Muscle layer of colon (tissue), 2 donors: ENCODE results near the gene CADPS2.
"Not testable (repeated sequence)": the region's sequence is repeated elsewhere in the genome, so short reads cannot be mapped to it uniquely, and the experiment has no call there.

Experiments used
- H3K27ac ChIP-seq: one replicate; pipeline ENCODE4 v1.7.0; 2013; ENCODE audit warnings: low read depth, mild to moderate bottlenecking, low read length, moderate library complexity
- H3K27me3 ChIP-seq, 2 donors: one replicate each; pipeline ENCODE4 v1.7.0; 2013; ENCODE audit warnings: low read length in 2 of 2, mild to moderate bottlenecking in 2 of 2; ENCODE audit not compliant: insufficient read depth in 2 of 2, control insufficient read depth in 1 of 2
- H3K36me3 ChIP-seq: one replicate; pipeline ENCODE4 v1.7.0; 2013; ENCODE audit warnings: mild to moderate bottlenecking, low read length; ENCODE audit not compliant: insufficient read depth
- H3K4me1 ChIP-seq: one replicate; pipeline ENCODE4 v1.7.0; 2013; ENCODE audit warnings: mild to moderate bottlenecking, low read length; ENCODE audit not compliant: insufficient read depth
- H3K4me3 ChIP-seq, 2 donors: one replicate each; pipeline ENCODE4 v1.7.0; 2013; ENCODE audit warnings: low read length in 2 of 2, low read depth in 1 of 2, mild to moderate bottlenecking in 1 of 2, moderate library complexity in 1 of 2
- H3K9ac ChIP-seq: one replicate; pipeline ENCODE4 v1.7.0; 2013; ENCODE audit warnings: low read length
- H3K9me3 ChIP-seq: one replicate; pipeline ENCODE4 v1.7.0; 2013; ENCODE audit warnings: mild to moderate bottlenecking, low read length
- donor health status: abdominal sarcoma.
- donor health status: Adenocarcinoma of cecum.

CADPS2 gene

DNA sequence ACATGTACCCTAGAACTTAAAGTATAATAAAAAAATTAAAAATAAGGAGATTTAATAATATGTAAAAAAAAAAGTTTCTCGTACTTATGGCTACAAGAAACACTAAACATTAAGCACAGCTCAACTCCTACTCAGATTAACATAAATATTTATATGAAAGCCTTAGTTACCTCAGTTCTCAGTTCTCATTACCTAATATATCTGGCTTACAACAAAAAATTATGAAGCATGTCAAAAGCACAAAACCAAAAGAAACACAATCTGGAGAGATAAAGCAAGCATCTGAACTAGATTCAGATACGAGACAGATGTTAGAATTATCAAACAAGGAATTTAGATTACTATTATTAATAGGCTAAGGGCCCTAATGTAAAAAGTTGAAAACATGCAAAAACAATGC lies 227.4 kb downstream of the CADPS2 start:
- H3K4me3 ChIP-seq = no peak overlapping the region
- no peaks in the 10 kb centered on the region for H3K36me3 ChIP-seq
- H3K4me1 ChIP-seq = no peaks in the 10 kb centered on the region

DNA sequence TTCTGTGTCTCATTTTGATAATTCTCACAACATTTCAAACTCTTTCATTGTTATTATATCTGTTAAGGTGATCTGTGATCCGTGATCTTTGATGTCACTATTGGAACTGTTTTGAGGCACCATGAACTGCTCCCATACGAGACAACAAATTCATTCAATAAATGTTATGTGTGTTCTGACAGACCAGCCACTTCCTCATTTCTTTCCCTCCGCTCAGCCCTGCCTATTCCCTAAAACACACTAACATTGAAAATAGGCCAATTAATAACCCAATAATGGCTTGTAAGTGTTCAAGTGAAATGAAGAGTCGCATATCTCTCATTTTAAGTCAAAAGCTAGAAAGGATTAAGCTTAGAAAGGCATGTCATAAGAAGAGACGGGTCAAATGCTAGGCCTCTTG lies 232.6 kb downstream of the CADPS2 start:
- Histone ChIP-seq H3K4me3 (no peak overlapping the region), H3K9me3 (no peaks in the 10 kb centered on the region), H3K9ac (no peak overlapping the region), H3K4me1 (no peaks in the 10 kb centered on the region), H3K36me3 (no peaks in the 10 kb centered on the region), H3K27me3 (no peaks in the 10 kb centered on the region), H3K27ac (no peak overlapping the region)

More for the DNA sequence above, 227.4 kb downstream of the CADPS2 start:
- Histone ChIP-seq H3K9ac (no peak overlapping the region), H3K27me3 (no peaks in the 10 kb centered on the region), H3K9me3 (no peaks in the 10 kb centered on the region), H3K27ac (no peak overlapping the region)

DNA sequence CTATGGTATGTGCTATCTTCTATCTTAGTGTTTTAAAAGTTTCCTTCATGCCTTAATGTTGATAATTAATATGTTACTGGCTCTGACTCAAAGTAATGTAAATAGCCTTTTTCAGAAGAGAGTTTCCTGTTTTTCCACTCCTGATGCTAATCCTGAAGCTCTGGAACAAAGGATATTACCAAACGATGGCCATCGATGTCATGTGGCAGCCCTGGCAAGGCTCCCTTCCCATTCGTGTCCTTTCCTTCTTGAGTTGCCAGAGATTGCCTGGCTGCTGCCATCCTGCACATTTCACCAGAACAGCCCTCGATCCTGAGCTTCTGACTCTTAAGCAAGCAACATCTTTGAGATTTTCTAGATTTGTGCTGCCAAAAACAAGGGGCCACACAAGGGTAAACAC lies 233.4 kb downstream of the CADPS2 start:
- Histone ChIP-seq H3K4me1 (no peaks in the 10 kb centered on the region), H3K9me3 (no peaks in the 10 kb centered on the region), H3K36me3 (no peaks in the 10 kb centered on the region), H3K27ac (no peak overlapping the region), H3K4me3 (no peak overlapping the region), H3K27me3 (no peaks in the 10 kb centered on the region), H3K9ac (no peak overlapping the region)

DNA sequence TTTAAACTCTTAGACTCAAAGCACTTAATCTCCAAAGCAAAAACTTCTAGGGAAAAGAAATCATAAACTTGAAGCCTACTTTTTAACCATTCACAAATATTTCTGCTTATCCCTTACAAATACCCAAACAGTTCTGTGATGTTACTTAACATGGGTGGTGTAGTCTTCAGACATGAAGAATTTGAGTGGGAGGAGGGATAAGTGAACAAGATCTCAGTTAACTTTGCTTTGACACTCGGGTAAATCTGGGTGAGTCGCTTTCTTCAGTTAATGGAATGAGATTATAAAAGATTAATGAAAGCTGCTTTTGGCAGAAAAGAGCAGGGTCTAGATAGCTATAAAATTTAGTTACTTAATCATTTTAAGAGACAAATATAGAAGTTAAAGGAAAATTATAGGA lies 234.8 kb downstream of the CADPS2 start:
- no peaks in the 10 kb centered on the region for H3K4me1 ChIP-seq
- H3K27ac ChIP-seq = no peak overlapping the region
- H3K9ac ChIP-seq = no peak overlapping the region
- H3K27me3 ChIP-seq = no peaks in the 10 kb centered on the region
- H3K36me3 ChIP-seq = no peaks in the 10 kb centered on the region
- no peak overlapping the region for H3K4me3 ChIP-seq
- no peaks in the 10 kb centered on the region for H3K9me3 ChIP-seq

DNA sequence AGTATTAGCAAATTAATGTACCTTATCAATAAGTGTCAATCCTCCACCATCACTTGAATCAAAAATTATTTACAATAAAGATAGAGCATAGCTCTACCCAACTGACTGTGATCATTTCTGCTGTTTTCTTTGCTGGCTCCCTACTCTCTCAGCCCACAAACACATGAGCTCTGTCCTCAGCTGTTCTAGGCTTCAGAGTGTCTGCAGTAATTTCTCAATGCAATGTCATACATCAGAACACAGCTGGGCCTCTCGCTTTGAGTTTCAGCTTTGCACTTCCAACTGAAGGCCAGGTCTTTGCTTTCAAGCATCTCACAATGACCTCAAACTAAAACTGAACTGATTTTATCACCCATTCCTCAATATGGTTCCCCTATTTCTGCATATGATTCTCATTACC lies 243.0 kb downstream of the CADPS2 start:
- no peak overlapping the region for H3K4me3 ChIP-seq
- no peaks in the 10 kb centered on the region for H3K9me3 ChIP-seq
- H3K27ac ChIP-seq = no peak overlapping the region
- no peaks in the 10 kb centered on the region for H3K36me3 ChIP-seq
- no peaks in the 10 kb centered on the region for H3K4me1 ChIP-seq
- H3K27me3 ChIP-seq = no peaks in the 10 kb centered on the region
- H3K9ac ChIP-seq = no peak overlapping the region

DNA sequence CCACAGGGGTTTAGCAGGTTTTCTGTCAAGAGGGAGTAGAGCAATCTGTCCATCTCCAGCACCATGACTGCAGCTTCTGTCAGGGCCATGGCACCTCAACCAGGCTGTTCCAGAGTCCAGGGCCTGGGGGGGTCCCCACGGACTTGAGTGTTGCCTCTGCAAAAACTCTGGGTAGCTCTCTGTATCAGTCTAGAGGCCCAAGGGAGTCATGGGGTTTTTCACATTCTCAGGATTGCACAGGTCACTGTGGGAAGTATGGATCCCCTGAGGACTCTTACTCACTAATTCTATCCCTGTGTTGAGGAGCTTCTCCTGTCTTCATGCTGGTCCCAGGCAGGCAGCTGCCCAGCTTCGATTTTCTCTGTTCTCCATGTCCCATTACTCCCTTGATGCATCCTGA lies 247.8 kb downstream of the CADPS2 start:
- no peak overlapping the region for H3K27ac ChIP-seq

DNA sequence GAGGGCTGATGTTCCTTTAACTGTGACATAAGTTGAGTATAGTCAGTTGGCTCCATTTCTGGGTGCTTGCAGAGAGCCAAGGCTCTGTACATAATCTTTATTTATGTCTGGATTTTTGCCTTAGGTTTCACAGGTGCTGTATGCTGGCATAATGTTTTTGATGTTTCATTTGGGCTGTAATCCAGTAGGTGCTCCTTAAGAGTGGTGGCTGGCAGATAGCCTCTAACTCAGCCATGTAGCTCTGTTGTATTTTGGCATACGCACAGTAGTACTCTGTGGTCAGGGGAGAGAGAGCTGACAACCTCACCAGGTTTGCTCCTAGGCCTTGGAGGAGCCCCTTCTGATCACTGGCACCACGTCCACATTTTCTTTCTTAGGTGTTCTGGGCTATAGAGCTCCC lies 248.5 kb downstream of the CADPS2 start:
- Histone ChIP-seq H3K4me3 (no peak overlapping the region), H3K27me3 (no peaks in the 10 kb centered on the region), H3K9ac (no peak overlapping the region), H3K27ac (no peak overlapping the region), H3K9me3 (no peaks in the 10 kb centered on the region), H3K36me3 (no peaks in the 10 kb centered on the region), H3K4me1 (no peaks in the 10 kb centered on the region)

More for the DNA sequence above, 247.8 kb downstream of the CADPS2 start:
- Histone ChIP-seq H3K4me3 (no peak overlapping the region), H3K9ac (no peak overlapping the region), H3K27me3 (no peaks in the 10 kb centered on the region), H3K4me1 (no peaks in the 10 kb centered on the region), H3K9me3 (no peaks in the 10 kb centered on the region), H3K36me3 (no peaks in the 10 kb centered on the region)

DNA sequence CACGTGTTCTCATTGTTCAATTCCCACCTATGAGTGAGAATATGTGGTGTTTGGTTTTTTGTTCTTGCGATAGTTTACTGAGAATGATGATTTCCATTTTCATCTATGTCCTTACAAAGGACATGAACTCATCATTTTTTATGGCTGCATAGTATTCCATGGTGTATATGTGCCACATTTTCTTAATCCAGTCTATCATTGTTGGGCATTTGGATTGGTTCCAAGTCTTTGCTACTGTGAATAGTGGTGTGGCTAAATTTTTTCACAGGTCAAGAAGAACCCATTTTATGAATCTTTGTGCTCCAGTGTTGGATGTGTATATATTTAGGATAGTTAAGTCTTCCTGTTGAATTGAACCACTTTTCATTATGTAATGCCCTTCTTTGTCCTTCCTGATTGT lies 250.8 kb downstream of the CADPS2 start:
- not testable (repeated sequence) for H3K9ac ChIP-seq, H3K9me3 ChIP-seq, H3K27me3 ChIP-seq, H3K27ac ChIP-seq, H3K4me1 ChIP-seq, H3K4me3 ChIP-seq, H3K36me3 ChIP-seq

DNA sequence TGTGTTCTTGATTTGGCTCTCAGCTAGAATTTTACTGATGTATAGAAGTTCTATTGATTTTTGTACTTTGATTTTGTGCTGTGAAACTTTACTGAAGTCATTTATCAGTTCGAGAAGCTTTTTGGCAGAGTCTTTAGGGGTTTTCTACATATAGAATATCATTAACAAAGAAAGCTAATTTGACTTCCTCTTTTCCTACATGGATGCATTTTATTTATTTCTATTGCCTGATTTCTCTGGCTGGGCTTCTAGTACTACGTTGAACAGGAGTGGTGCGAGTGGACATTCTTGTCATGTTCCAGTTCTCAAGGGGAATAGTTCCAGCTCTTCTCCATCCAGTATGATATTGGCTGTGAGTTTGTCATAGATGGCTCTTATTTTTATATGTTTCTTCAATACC lies 252.8 kb downstream of the CADPS2 start:
- H3K27ac ChIP-seq = no peak overlapping the region
- H3K9ac ChIP-seq = no peak overlapping the region
- no peaks in the 10 kb centered on the region for H3K9me3 ChIP-seq
- H3K36me3 ChIP-seq = no peaks in the 10 kb centered on the region
- no peak overlapping the region for H3K4me3 ChIP-seq
- H3K27me3 ChIP-seq = no peaks in the 10 kb centered on the region
- no peaks in the 10 kb centered on the region for H3K4me1 ChIP-seq

DNA sequence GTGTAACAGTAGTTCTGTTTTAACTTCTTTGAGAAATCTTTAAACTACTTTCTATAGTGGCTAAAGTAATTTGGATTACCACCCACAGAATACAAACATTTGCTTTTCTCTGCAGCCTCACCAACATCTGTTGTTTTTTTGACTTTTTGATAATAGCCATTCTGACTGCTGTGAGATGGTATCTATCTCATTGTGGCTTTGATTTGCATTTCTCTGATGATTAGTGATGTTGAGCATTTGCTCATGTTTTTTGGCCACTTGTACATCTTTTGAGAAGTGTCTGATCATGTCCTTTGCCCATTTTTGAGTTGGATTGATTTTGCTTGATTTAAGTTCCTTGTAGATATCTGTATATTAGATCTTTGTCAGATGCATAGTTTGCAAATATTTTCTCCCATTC lies 254.0 kb downstream of the CADPS2 start:
- H3K9ac ChIP-seq = no peak overlapping the region
- no peaks in the 10 kb centered on the region for H3K9me3 ChIP-seq
- no peaks in the 10 kb centered on the region for H3K36me3 ChIP-seq
- H3K27me3 ChIP-seq = no peaks in the 10 kb centered on the region
- no peaks in the 10 kb centered on the region for H3K4me1 ChIP-seq
- H3K4me3 ChIP-seq = no peak overlapping the region
- H3K27ac ChIP-seq = no peak overlapping the region

DNA sequence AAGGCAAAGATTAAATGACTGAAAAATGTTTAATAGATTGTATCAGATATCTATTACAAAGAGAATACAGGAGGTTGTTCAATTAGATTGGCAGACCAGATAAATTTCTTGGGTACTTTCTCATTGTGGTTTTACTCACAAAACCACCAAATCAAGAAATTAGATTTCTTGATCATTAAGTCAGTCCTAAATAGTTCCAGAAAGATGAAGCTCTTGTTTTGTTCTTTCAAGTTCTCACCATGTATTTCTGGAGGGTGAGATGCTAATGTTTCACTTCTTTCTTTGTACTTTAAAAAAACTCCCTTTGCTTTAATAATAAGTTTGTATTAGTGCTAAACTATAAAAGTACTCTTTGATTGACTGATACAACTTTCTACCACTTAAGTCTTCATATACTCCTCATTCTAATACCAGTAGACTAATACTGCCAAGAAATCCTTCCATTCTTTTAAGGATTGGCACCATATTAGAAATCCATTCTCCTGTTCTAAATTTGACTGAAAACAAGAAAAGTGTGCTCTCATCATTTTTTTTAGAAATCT lies 256.8 kb downstream of the CADPS2 start:
- no peak overlapping the region for H3K27ac ChIP-seq
- H3K4me1 ChIP-seq = no peaks in the 10 kb centered on the region
- H3K27me3 ChIP-seq = no peaks in the 10 kb centered on the region
- no peak overlapping the region for H3K9ac ChIP-seq
- no peaks in the 10 kb centered on the region for H3K36me3 ChIP-seq
- H3K4me3 ChIP-seq = no peak overlapping the region
- H3K9me3 ChIP-seq = no peaks in the 10 kb centered on the region

DNA sequence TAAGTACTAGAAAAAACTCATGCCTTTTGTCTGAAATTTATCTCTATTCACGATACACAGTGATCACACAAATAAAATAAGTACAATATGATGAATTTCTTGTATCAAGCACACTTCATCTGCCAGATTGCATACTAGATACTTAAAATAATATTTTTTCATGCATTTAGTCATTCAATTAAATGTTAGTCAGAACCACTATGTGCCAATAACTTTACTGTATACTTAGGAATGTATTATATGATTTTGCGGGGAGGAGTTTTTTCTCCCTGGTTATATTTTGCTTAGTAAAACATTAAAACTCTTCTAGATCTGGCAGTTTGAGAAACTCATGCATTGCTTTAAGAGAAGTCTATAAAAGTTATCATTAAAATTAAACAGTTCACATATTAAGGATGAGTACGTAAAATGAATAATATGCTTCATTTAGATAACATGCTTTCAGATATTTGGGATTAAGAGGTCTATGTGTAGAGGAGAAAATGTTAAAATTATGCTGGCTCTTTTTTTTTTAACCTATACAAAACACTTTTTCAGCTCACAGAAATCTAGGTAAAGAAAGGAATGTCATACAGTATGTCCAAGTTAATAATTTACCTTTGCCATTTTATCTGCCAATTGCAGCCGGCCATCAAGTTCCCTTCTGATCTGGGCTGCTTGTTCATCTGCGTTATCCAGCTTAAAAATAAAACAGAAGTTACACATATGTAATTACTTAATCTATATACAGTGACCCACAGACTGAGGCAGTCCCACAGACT lies 257.4 kb downstream of the CADPS2 start:
- no peak overlapping the region for H3K4me3 ChIP-seq
- no peaks in the 10 kb centered on the region for H3K27me3 ChIP-seq
- no peak overlapping the region for H3K27ac ChIP-seq
- H3K36me3 ChIP-seq = no peaks in the 10 kb centered on the region
- no peaks in the 10 kb centered on the region for H3K9me3 ChIP-seq
- H3K9ac ChIP-seq = no peak overlapping the region
- no peaks in the 10 kb centered on the region for H3K4me1 ChIP-seq
